GM19324 (cell line): Measurements from ENCODE around the gene PLCG1.

Experiments used
- ATAC-seq: cut with Tn5 transposase; IDR thresholded peaks from one replicate; pipeline ENCODE4 v1.9.1; 2021; ENCODE audit warnings: mild to moderate bottlenecking, moderate library complexity; ENCODE audit not compliant: unreplicated experiment, low FRiP score

Gene PLCG1

GRCh38 chr20:41202426-41202825, 65.1 kb downstream of the PLCG1 start:
- ATAC-seq: no peak

GRCh38 chr20:41203660-41204059, 66.3 kb downstream of the PLCG1 start:
- ATAC-seq: no peak

- no peak for ATAC-seq
These were observed 67.2 kb downstream of the PLCG1 start for GRCh38 chr20:41204304-41205265.

- ATAC-seq: no peak
These were observed 68.0 kb downstream of the PLCG1 start for GRCh38 chr20:41205313-41205712.

- no peak for ATAC-seq
These were observed 75.9 kb downstream of the PLCG1 start for GRCh38 chr20:41213150-41213820.

DNA sequence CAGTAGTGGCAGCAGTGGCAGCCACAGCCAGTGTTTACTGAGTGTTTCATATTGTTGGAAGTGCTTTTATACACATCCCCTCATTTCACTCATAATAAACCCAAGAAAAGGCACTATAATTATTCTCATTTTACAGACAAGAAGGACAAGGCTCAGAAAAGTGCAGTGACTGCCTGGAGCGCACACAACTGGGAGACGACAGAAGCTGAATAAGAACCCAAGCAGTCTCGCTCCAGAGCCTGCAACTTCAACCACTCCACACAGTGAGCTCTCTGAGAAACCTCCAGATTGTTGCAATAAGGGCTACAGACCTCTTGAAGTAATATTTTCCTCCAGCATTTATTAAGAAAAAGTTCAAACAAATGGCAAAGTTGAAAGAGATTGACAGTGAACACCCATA, 76.9 kb downstream of the PLCG1 start:
- ATAC-seq: no peak

GRCh38 chr20:41214666-41215065, 77.3 kb downstream of the PLCG1 start:
- no peak for ATAC-seq

DNA sequence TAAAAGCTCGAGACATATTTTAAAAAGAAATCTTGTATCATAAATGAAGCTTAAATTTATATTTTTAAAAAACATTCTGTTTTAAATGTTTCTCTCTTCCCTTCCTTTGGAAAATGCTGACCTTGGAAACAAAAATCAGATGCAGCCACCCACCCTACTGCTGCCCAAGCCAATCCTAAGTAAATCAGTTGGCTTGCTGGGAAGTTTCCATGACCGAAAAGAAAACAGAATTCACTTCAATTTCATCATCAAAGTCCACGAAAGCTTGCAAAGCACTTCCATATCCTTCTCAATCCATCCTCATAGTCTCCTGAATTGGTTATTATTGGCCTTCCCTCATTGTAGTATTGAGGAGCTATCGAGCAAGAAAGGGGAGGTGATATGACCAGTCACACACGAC, 80.1 kb downstream of the PLCG1 start:
- ATAC-seq: no peak

- no peak for ATAC-seq
These were observed 81.1 kb downstream of the PLCG1 start for GRCh38 chr20:41218466-41218865.

DNA sequence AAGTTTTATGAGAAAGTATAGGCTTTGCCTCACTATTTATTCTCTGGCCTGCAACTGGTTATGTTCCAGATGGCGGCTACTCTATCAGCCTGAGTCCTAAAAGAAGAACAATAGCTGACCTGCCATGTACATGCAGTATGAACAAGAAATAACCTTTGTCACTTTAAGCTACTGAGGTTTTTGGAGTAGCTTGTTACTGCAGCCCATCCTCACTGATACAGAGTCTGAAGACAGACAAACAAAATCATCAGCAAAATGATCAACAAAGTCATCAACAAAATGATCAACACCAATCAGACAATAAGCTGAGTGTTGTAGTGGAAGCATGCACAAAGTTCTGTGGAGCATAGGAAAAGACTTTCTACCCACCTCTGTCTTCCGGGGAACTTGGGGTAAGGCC, 82.5 kb downstream of the PLCG1 start:
- ATAC-seq: no peak

DNA sequence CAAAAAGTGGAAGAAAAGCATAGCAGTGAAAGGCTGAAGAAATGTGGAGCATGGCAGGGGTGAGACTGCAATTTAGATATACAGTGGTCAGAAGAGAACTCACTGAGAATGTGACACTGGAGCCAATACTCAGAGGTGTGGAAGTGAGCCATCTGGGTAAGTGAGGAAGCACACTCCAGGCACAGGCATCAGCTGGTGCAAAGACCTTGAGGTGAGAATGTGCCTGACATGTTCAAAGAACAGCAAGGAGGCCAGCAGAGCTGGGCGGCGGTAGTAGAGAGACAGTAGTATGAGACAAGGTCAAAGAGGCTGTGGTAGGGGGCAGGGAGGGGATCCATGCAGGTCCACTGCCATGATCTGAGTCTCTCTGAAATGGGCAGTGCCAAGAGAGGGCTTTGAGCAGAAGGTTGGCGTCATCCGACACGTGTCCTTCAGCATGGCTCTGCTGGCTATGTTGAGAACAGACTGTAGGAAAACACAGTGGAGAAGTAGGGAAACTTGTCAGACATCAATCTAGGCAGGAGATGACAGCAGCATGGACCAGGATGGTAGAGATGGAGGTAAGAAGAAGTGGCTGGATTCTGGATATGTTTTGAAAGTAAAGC, 84.4 kb downstream of the PLCG1 start:
- ATAC-seq: no peak

DNA sequence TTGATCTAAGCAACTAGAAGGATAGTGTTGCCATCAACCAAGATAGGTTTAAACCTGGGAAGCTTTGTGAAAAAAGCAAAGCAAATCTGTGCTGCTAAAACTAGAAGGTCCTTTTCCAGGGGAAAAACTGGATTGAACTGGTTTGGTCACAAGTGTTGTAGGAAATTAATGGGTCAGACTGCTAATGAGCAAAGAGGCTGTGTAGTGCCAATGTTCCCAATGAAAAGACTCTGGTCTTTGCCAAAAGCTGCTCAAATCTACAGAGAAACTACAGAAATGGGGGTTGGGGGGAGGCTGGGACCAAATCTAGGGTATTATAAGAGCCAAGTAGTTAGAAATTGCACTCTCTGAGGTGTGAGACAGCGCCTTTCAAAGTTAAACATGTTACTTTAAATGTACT, 85.0 kb downstream of the PLCG1 start:
- ATAC-seq: no peak

DNA sequence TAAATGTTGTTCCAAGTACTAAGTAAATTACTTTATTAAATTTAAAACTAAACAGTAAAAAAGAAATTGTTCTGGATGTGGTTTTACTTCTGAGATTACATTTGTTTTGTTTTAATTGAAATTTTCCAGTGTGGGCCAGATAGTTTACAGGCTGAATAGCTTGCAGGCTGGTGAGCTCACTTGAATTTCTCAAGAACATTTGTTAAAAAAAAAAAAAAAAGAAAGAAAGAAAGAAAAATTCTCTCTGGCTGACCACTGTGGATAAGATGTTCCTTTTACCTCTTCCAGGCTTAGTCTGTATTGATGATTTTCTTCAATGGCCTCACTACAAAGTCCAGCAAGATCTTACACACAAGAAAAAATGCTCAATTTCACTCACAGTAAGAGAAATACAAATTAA, 85.4 kb downstream of the PLCG1 start:
- no peak for ATAC-seq

DNA sequence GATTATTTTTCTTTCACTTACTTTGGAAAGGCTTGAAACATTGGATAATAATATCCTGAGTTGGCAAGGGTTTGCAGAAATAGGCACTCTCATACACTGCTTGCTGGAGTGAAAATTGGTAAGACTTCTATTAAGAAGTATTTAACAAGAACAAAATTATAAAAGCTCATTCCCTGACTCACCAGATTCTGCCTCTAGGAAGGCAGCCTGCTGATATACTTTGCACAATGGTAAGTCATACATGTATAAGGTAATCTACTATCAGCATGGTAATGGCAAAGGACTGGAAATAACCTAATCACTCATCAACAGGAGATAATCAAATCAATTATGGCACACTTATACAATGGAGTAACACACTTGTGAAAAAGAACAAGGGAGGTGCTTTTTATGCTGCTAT, 85.8 kb downstream of the PLCG1 start:
- no peak for ATAC-seq

GRCh38 chr20:41224281-41224680, 86.9 kb downstream of the PLCG1 start:
- ATAC-seq: no peak

- ATAC-seq: no peak
These were observed 87.7 kb downstream of the PLCG1 start for GRCh38 chr20:41225091-41225490.

GRCh38 chr20:41226426-41226825, 89.1 kb downstream of the PLCG1 start:
- no peak for ATAC-seq
